ACC112 (cell line): ENCODE measurements around the gene RAB29.
A peak's percentile ranks its signal among the peaks of the same experiment; 100 is the strongest.

Source experiments
- H2AFZ ChIP-seq: fragments of 200-600 bp; sonication (generic); one replicate; pipeline ENCODE4 v1.6.0; 2017; ENCODE audit warnings: antibody characterized with exemption, low read length; ENCODE audit not compliant: unreplicated experiment
- H3K27ac ChIP-seq: fragments of 200-600 bp; sonication (generic); 2 replicates; pipeline ENCODE4 v1.5.1; 2014; ENCODE audit warnings: low read depth, mild to moderate bottlenecking, antibody characterized with exemption, low read length, moderate library complexity
- H3K27me3 ChIP-seq: fragments of 200-600 bp; sonication (generic); 2 replicates; pipeline ENCODE4 v1.6.1; 2014; ENCODE audit warnings: mild to moderate bottlenecking, antibody characterized with exemption, low read length, moderate library complexity, mixed read lengths; ENCODE audit not compliant: insufficient read depth
- H3K36me3 ChIP-seq: fragments of 200-600 bp; sonication (generic); 2 replicates; pipeline ENCODE4 v1.6.1; 2016; ENCODE audit warnings: mild to moderate bottlenecking, antibody characterized with exemption, low read length, moderate library complexity, mixed read lengths; ENCODE audit not compliant: insufficient read depth
- H3K4me1 ChIP-seq: fragments of 200-600 bp; sonication (generic); one replicate; pipeline ENCODE4 v1.6.1; 2016; ENCODE audit warnings: low read length, mixed read lengths; ENCODE audit not compliant: insufficient read depth, unreplicated experiment, control insufficient read depth
- H3K4me3 ChIP-seq: fragments of 200-600 bp; sonication (generic); 2 replicates; pipeline ENCODE4 v1.5.1; 2014; ENCODE audit warnings: mild to moderate bottlenecking, low read depth, low read length
- H3K79me2 ChIP-seq: fragments of 200-600 bp; sonication (generic); one replicate; pipeline ENCODE4 v1.6.0; 2016; ENCODE audit warnings: low read length; ENCODE audit not compliant: control insufficient read depth, unreplicated experiment, insufficient read depth

Gene RAB29

DNA sequence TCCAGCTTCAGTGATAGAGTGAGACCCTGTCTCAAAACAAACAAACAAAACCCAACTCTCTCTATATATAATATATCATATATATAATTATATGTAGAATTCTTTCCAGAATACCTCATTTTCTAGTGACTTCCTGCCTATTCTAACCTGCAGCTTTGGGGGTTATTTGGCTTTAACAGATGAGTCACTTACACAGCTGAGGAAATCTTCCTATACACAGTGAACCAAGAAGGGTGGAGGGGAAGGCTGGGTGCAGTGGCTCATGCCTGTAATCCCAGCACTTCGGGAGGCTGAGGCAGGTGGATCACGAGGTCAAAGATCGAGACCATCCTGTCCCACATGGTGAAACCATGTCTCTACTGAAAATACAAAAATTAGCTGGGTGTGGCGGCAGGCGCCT lies 9.2 kb downstream of the RAB29 start:
- H2AFZ ChIP-seq, result no peak overlapping the region
- no peaks in the 10 kb centered on the region for H3K79me2 ChIP-seq
- H3K27ac ChIP-seq, result no peak overlapping the region
- H3K27me3 ChIP-seq, result no peaks in the 10 kb centered on the region
- H3K36me3 ChIP-seq, result peaks cover 17% of the 10 kb centered on the region
- H3K4me1 ChIP-seq, result peaks cover 2% of the 10 kb centered on the region
- no peak overlapping the region for H3K4me3 ChIP-seq

DNA sequence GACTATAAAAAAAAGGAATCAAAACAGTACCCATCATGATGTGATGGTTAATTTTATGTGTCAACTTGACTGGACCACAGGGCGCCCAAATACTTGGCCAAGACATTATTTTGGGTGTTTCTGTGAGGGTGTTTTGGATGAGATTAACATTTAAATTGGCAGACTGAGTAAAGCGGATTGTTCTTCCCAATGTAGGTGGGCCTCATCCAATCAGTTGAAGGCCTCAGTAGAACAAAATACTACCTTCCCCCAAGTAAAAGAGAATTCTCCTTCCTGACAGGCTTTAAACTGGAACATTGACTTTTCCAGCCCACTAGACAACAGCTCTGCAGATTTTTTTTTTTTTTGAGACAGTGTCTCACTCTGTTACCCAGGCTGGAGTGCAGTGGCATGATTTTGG lies 10.7 kb downstream of the RAB29 start:
- no peaks in the 10 kb centered on the region for H3K79me2 ChIP-seq
- peaks cover 2% of the 10 kb centered on the region for H3K4me1 ChIP-seq
- no peaks in the 10 kb centered on the region for H3K27me3 ChIP-seq
- no peak overlapping the region for H2AFZ ChIP-seq
- H3K27ac ChIP-seq, result no peak overlapping the region
- no peak overlapping the region for H3K4me3 ChIP-seq
- H3K36me3 ChIP-seq, result peaks cover 6% of the 10 kb centered on the region

DNA sequence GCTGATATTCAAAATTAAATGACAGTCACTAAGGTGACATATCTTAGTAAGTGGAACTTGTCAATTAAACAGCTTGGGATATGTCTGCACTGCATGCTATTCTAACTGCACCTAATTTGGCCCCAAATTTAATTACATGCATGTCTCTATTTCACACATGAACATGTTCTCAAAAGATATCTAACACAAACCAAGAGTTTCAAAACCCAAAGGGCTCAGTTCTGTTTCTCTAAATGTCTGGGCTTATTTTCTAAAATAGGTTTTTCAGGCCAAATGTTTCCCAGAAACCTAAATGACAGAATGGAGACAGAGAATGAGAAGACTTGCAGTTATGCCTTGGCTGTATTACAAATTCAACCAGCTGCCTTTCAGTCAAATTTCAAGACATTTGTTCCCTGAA lies 11.3 kb downstream of the RAB29 start:
- Histone ChIP-seq H2AFZ (no peak overlapping the region), H3K4me1 (peaks cover 2% of the 10 kb centered on the region), H3K27ac (no peak overlapping the region), H3K4me3 (no peak overlapping the region), H3K27me3 (no peaks in the 10 kb centered on the region), H3K36me3 (peaks cover 2% of the 10 kb centered on the region; the same call in 1 of the 2 replicates), H3K79me2 (no peaks in the 10 kb centered on the region)

DNA sequence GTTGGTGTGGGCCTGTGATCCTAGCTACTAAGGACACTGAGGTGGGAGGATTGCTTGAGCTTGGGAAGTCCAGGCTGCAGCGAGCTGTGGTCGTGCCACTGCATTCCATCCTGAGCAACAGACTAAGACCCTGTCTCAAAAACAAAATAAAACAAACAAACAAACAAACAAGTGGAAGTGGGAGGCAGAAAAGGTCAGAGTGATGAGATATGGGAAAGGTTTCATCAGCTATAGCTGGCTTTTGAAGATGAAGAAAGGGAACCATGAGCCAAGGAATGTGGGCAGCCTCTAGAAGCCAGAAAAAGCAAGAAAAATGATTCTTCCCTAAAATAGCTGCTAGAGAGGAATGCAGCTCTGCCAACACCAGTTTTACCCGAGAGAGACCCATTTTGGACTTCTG lies 14.7 kb downstream of the RAB29 start:
- no peak overlapping the region for H3K27ac ChIP-seq
- no peaks in the 10 kb centered on the region for H3K36me3 ChIP-seq
- no peaks in the 10 kb centered on the region for H3K27me3 ChIP-seq
- no peaks in the 10 kb centered on the region for H3K79me2 ChIP-seq
- peaks cover 2% of the 10 kb centered on the region for H3K4me1 ChIP-seq
- H2AFZ ChIP-seq, result no peak overlapping the region
- no peak overlapping the region for H3K4me3 ChIP-seq

DNA sequence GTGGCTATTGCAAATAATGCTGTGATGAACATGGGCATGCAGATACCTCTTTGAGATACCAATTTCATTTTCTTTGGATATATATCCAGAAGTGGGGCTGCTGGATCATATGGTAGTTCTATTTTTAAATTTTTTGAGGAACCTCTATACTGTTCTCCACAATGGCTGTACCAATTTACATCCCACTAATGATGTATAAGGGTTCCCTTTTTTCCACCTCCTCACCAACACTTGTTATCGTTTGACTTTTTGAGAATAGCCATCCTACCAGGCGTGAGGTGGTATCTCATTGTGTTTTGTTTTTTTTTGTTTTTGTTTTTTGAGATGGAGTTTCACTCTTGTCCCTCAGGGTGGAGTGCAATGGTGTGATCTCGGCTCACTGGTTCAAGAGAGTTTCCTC lies 18.7 kb downstream of the RAB29 start:
- H3K4me3 ChIP-seq, result no peak overlapping the region
- no peaks in the 10 kb centered on the region for H3K79me2 ChIP-seq
- no peak overlapping the region for H3K27ac ChIP-seq

DNA sequence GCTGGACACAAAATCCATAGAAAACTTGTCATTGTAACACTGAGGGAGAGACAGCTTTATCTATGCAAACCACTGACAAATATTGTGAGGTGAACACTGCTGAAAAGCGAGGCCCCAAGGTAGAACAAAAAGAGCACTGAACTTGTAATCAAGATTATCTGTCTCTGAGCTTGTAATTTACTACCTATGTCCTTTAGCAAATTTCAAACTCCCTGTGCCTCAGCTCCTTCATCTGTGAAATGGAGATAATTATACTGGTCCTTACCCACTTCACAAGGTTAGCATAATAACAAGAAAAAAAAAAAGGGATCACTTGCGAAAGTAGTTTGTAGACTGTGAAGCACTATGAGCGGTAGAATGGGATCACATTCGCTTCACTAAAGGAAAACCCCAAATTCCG lies 20.4 kb downstream of the RAB29 start:
- H3K4me3 ChIP-seq, result no peak overlapping the region
- no peaks in the 10 kb centered on the region for H3K4me1 ChIP-seq
- H3K27me3 ChIP-seq, result no peaks in the 10 kb centered on the region
- H3K27ac ChIP-seq, result no peak overlapping the region
- H3K79me2 ChIP-seq, result no peaks in the 10 kb centered on the region
- H3K36me3 ChIP-seq, result no peaks in the 10 kb centered on the region
- no peak overlapping the region for H2AFZ ChIP-seq

More for the DNA sequence above, 18.7 kb downstream of the RAB29 start:
- Histone ChIP-seq H3K27me3 (no peaks in the 10 kb centered on the region), H2AFZ (no peak overlapping the region), H3K36me3 (no peaks in the 10 kb centered on the region), H3K4me1 (peaks cover 2% of the 10 kb centered on the region)

DNA sequence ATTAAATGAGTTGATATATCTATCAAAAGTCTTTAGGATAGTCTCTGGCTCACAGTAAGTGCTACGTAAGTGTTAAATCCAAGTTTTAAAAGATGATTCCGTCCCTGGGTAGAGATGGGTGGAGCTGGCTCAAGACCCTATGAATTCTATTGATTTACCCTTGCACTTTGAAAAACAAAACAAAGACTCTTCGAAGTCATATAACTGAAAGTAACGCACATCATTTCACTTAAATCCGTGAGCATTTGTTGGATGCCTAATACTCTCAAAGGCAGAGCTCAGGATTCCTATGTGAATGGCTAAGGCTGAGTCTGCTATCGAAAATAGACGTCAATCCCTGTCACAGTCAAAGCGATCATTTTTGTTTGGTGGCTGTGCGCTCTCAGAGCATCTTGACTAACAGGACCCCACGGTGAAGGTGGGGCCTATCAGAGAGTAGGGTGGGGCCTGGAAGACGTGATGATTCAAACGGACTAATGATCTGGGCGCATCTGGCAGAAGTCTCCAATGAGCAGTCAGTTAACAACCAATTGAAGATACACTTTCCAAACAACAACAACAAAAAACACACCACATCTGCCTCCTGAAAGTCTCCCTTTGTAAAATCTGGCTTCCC lies 24.1 kb downstream of the RAB29 start:
- no peak overlapping the region for H3K27ac ChIP-seq
- no peak overlapping the region for H3K4me3 ChIP-seq
- no peaks in the 10 kb centered on the region for H3K36me3 ChIP-seq
- H3K27me3 ChIP-seq, result no peaks in the 10 kb centered on the region
- no peak overlapping the region for H2AFZ ChIP-seq
- H3K79me2 ChIP-seq, result peaks cover 33% of the 10 kb centered on the region
- H3K4me1 ChIP-seq, result peaks cover 15% of the 10 kb centered on the region

DNA sequence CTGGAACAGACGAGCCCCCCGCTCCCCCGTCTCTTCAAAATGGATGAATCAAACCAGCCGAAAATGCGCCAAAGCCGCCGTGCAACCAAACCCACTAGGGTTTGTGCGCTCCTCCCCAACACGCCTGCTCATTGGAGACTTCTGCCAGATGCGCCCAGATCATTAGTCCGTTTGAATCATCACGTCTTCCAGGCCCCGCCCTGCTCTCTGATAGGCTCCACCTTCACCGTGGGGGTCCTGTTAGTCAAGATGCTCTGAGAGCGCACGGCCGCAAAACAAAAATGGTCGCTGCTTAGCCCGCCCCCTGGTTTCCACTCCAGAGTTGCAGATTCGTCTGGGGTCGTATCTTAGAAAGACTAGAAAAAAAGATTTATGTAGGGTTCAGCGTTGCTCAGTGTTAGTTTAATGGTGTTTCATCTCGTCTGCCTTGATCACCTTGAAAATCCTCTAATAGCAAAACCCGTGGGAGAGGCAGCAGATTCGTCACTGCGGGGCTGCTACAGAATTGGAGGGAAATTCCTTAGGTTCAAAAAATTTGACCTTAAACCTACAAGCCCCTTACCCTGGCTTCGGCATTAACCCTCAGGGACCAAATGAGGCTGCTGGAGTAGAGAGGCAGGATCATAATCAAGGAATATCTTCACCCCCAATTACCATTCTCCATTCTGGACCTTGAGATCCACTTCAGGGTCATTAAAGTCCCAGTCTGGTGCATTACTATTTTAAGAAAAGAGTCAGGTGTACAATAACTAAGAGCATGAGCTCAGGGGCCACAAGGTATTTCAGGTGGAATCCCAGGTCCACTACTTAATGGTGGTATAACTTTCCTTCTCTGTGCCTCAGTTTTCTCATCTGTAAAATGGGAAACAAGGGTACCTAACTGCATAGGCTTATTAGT lies 24.9 kb downstream of the RAB29 start, which contains the start of gene NUCKS1:
TSS of gene NUCKS1 (minus strand) at position 45 of the 898 bp plus-strand sequence. CDS start 209 bp downstream, outside the sequence.
- Histone ChIP-seq H3K4me1 (peaks cover 18% of the 10 kb centered on the region), H3K36me3 (no peaks in the 10 kb centered on the region), H3K27me3 (no peaks in the 10 kb centered on the region), H3K27ac (peak within 1 kb of the TSS; percentile 69), H2AFZ (peak within 1 kb of the TSS; percentile 99), H3K79me2 (peaks cover 40% of the 10 kb centered on the region), H3K4me3 (peak within 1 kb of the TSS; percentile 82)

DNA sequence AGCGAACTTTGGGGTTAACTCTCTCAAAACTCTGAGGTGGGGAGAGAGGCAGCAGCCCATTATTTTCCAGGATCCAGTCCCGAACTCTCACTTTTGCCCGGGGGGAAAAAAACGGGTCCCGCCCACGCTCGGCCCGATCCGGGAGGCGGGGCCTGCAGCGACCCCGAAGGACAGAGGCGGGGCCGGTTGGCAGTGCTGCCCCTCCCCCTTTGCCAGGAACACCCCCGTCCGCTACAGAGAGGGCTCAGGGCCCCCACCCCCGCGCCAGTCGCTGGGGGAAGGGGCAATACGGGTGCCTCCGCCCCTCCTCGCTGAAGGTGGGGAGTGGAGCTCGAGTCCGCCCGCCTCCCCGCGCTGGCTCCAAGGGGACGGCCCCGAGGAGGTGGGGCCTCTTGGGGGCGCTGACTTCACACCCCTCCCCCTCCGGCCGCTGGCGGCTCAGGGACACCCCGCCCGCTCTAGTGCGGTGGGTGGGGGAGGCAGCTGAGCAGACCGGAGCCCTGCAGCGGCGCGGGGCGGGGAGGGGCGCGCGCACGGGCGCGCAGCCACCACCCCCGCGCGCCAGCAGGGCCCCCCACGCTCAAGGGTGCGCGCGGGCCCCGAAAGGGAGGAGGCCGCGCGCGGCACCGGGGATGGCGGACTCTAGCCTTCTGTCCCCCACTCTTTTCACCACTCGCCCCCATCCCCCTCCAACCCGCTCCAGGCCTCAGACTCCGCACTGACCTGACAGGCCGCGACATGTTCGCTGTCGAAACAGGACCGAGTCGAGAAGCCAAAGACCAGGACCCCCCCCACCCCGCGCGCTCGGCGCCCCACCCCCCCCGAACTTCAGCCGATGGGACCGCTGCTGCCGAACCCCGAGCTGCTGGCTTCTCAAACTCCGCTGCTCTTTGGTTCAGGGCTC lies 25.8 kb downstream of the RAB29 start:
- H3K27ac ChIP-seq, result peak overlapping the region; percentile 69
- peak overlapping the region; percentile 18 for H2AFZ ChIP-seq
- peak overlapping the region; percentile 82 for H3K4me3 ChIP-seq
- peaks cover 49% of the 10 kb centered on the region for H3K79me2 ChIP-seq
- H3K27me3 ChIP-seq, result no peaks in the 10 kb centered on the region
- H3K36me3 ChIP-seq, result no peaks in the 10 kb centered on the region
- peaks cover 19% of the 10 kb centered on the region for H3K4me1 ChIP-seq
